ENCODE results near the gene RELN. TPM values are rescaled to one million over a fixed set of nuclear protein-coding genes. Genes with fewer than 3 reads are reported as not detected.

The RELN gene
- total RNA-seq, 1 experiment from 2014 or later: 0.02 TPM

DNA sequence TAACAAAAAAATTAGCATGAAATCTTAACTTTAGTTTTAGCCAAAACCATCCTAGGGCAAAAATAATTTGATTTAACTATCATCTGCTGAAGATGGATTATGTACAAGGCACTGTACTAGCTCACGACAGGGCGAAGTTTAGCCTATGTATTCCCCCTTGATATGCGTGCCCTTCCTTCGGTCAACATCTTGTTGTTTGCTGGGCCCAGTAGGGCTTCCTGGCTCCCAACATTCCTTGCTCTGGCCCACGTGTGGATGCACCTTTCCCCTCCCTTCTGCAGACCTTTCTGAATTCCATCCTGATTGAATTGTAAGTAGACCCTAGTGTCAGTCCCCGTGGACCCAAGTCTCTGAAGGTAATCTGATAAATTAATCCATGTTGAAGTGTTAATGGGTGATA, 212.0 kb downstream of the RELN start:
- H3K4me3 Mint-ChIP-seq: no peak overlapping the region
- WGBS (ENCODE audit: extremely low coverage, insufficient read length, low lambda C conversion rate): no CpG with 5 or more reads among the region's 6 CpGs

More for the DNA sequence above, 212.0 kb downstream of the RELN start:
- H3K27me3 Mint-ChIP-seq (ENCODE audit: low read depth): peaks cover 2% of the 10 kb centered on the region
- TF ChIP-seq CTCF (conservative IDR thresholded peaks at IDR 0.05): no peak
- H3K4me1 ChIP-seq (ENCODE audit: insufficient read depth, low read length): no peaks in the 10 kb centered on the region; the same call in 1 of the 2 replicates
- H3K9ac ChIP-seq (ENCODE audit: extremely low read depth, insufficient read length, low read length): no peak overlapping the region
- H3K4ac ChIP-seq (ENCODE audit: low read depth, low read length): no peak overlapping the region
- no peak overlapping the region for H3T11ph ChIP-seq (ENCODE audit: low read length)
- no peaks in the 10 kb centered on the region for H3K36me3 Mint-ChIP-seq (ENCODE audit: insufficient read depth in 1 of 3, low read depth in 3 of 3)
- no peak overlapping the region for H4K91ac ChIP-seq (ENCODE audit: insufficient read length, low read depth, low read length)
- no peak overlapping the region for H3K27ac ChIP-seq (ENCODE audit: insufficient read length, low read depth, low read length)
- H3K27me3 ChIP-seq (ENCODE audit: insufficient read depth, low read length): no peaks in the 10 kb centered on the region
- no peak for DNase-seq
- H2AK5ac ChIP-seq (ENCODE audit: insufficient read length, low read length): no peak overlapping the region
- no peak overlapping the region for H3K14ac ChIP-seq (ENCODE audit: insufficient read depth, low read length)
- no peak overlapping the region for H2BK15ac ChIP-seq (ENCODE audit: low read depth, low read length)
- H3K56ac ChIP-seq (ENCODE audit: insufficient read length, low read depth, low read length): no peak overlapping the region
- no peaks in the 10 kb centered on the region for H3K79me1 ChIP-seq (ENCODE audit: insufficient read depth, low read depth, low read length, poor library complexity, severe bottlenecking)
- no peak overlapping the region for H4K8ac ChIP-seq (replicated peaks; ENCODE audit: insufficient read length, low read depth, low read length)
- H2BK5ac ChIP-seq (ENCODE audit: insufficient read length, low read length): no peak overlapping the region
- H3K18ac ChIP-seq (ENCODE audit: insufficient read length, low read depth, low read length): no peak overlapping the region
- H4K5ac ChIP-seq (ENCODE audit: insufficient read length, low read depth, low read length): no peak overlapping the region
- no peak overlapping the region for H3K4me2 ChIP-seq (ENCODE audit: insufficient read depth, insufficient read length, low read length)
- H3K9me3 ChIP-seq (ENCODE audit: control insufficient read depth, low read depth, low read length): no peaks in the 10 kb centered on the region
- H2BK20ac ChIP-seq (ENCODE audit: low read depth, low read length, poor library complexity, severe bottlenecking): no peak overlapping the region
- no peaks in the 10 kb centered on the region for H3K23me2 ChIP-seq (ENCODE audit: insufficient read length, low read depth, low read length, poor library complexity, severe bottlenecking)
- H2BK120ac ChIP-seq (ENCODE audit: low read depth, low read length, poor library complexity, severe bottlenecking): no peak overlapping the region
- H2BK12ac ChIP-seq (ENCODE audit: insufficient read length, low read depth, low read length): no peak overlapping the region
- no peaks in the 10 kb centered on the region for H3K9me3 Mint-ChIP-seq
- peaks cover 6 to 7% of the 10 kb centered on the region in 2 experiments for H3K4me1 Mint-ChIP-seq
- H3K27ac Mint-ChIP-seq: no peak overlapping the region
- no peak overlapping the region for H3K23ac ChIP-seq (ENCODE audit: insufficient read length, low read depth, low read length)
- H3K79me2 ChIP-seq (ENCODE audit: insufficient read depth, low read length): no peaks in the 10 kb centered on the region
- no peaks in the 10 kb centered on the region for H4K20me1 ChIP-seq (ENCODE audit: control insufficient read depth, insufficient read depth, insufficient read length)
- H2AFZ ChIP-seq (ENCODE audit: low read length): no peak overlapping the region

All from H9 (cell line).